GM19043 (cell line): ENCODE data around the gene ST6GAL1.
"Not testable (repeated sequence)": the region's sequence is repeated elsewhere in the genome, so short reads cannot be mapped to it uniquely, and the experiment has no call there.

Source experiments
- ATAC-seq: cut with Tn5 transposase; IDR thresholded peaks from one replicate; pipeline ENCODE4 v1.9.1; 2021; ENCODE audit warnings: low read depth; ENCODE audit not compliant: unreplicated experiment

ST6GAL1 gene

GRCh38 chr3:187042346-187042745 lies 112.0 kb downstream of the ST6GAL1 start:
- no peak for ATAC-seq

GRCh38 chr3:187042874-187043458 lies 112.6 kb downstream of the ST6GAL1 start:
- no peak for ATAC-seq

GRCh38 chr3:187044206-187044605 lies 113.9 kb downstream of the ST6GAL1 start:
- peak; percentile 75 for ATAC-seq

- ATAC-seq: no peak
Measured at GRCh38 chr3:187044867-187045552, 114.7 kb downstream of the ST6GAL1 start.

- no peak for ATAC-seq
Measured at GRCh38 chr3:187046033-187046432, 115.7 kb downstream of the ST6GAL1 start.

- ATAC-seq: no peak
Measured at GRCh38 chr3:187049462-187050101, 119.3 kb downstream of the ST6GAL1 start.

GRCh38 chr3:187051066-187051465 lies 120.7 kb downstream of the ST6GAL1 start:
- no peak for ATAC-seq

- ATAC-seq: no peak
Measured at GRCh38 chr3:187051724-187052366, 121.5 kb downstream of the ST6GAL1 start.

- ATAC-seq: not testable (repeated sequence)
Measured at GRCh38 chr3:187052427-187052826, 122.1 kb downstream of the ST6GAL1 start.

GRCh38 chr3:187054433-187054832 lies 124.1 kb downstream of the ST6GAL1 start:
- ATAC-seq: not testable (repeated sequence)

GRCh38 chr3:187057803-187058202 lies 127.5 kb downstream of the ST6GAL1 start:
- not testable (repeated sequence) for ATAC-seq

- no peak for ATAC-seq
Measured at GRCh38 chr3:187061748-187062147, 131.4 kb downstream of the ST6GAL1 start.

GRCh38 chr3:187062526-187063177 lies 132.3 kb downstream of the ST6GAL1 start:
- ATAC-seq: no peak

- no peak for ATAC-seq
Measured at GRCh38 chr3:187063286-187064121, 133.2 kb downstream of the ST6GAL1 start.

- ATAC-seq: peak; percentile 0
Measured at GRCh38 chr3:187064210-187065115, 134.1 kb downstream of the ST6GAL1 start.

GRCh38 chr3:187066228-187066995 lies 136.1 kb downstream of the ST6GAL1 start:
- peak; percentile 30 for ATAC-seq

GRCh38 chr3:187068787-187069186 lies 138.5 kb downstream of the ST6GAL1 start:
- no peak for ATAC-seq

- ATAC-seq: no peak
Measured at GRCh38 chr3:187069857-187070516, 139.7 kb downstream of the ST6GAL1 start.
